GM18909 (cell line): ENCODE data around the gene NEGR1.
"Not testable (repeated sequence)": the region's sequence is repeated elsewhere in the genome, so short reads cannot be mapped to it uniquely, and the experiment has no call there.

ENCODE experiments used
- ATAC-seq: cut with Tn5 transposase; IDR thresholded peaks from one replicate; pipeline ENCODE4 v1.9.1; 2021; ENCODE audit warnings: mild to moderate bottlenecking; ENCODE audit not compliant: unreplicated experiment, poor library complexity

NEGR1 gene

DNA sequence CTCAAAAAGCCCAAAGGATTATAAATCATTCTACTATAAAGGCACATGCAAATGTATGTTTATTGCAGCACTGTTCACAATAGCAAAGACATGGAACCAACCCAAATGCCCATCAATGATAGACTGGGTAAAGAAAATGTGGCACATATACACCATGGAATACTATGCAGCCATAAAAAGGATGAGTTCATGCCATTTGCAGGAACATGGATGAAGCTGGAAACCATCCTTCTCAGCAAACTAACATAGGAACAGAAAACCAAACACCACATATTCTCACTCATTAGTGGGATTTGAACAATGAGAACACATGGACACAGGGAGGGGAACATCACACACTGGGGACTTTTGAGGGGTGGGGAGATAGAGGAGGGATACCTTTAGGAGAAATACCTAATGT, 46.4 kb downstream of the NEGR1 start:
- not testable (repeated sequence) for ATAC-seq

DNA sequence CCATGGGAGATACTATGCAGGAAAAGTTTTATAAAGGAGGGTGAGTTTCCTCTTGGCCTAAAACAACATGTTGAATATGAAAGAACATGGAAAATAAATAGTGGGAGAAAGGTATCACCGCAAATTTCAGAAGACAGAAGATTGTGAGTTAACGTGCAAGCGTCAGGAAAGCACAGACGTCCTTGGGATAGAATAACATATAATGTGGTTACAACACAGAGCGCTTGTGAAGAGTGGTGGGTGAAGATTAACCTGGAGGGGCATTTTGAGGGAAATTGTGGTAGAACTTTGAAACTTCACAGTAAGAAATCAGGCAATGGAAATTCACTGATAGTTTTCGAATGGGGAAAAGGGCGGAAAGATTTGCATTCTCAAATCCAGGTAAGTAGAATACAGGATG, 47.3 kb downstream of the NEGR1 start:
- ATAC-seq = no peak

DNA sequence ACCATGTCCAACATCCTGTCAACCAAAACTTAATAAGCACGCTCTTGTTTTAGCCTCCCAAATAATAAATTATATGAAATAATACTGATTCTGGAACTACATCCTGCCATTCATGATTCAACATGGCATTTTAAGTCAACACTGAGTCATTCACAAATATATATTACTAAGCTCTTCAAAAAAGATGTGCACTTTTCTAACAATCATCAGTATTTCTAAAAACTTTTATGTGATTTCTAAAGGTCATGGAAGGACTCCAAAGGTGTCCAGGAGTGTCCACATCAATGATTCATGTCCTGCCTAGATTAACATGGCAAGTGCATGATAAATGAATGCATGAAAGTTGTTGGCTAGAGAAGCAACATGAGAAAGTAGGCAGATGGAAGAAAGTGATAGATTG, 51.6 kb downstream of the NEGR1 start:
- no peak for ATAC-seq

- ATAC-seq = no peak
Measured at GRCh38 chr1:72229893-72230292, 52.4 kb downstream of the NEGR1 start.

- no peak for ATAC-seq
Measured at GRCh38 chr1:72227667-72228066, 54.7 kb downstream of the NEGR1 start.

DNA sequence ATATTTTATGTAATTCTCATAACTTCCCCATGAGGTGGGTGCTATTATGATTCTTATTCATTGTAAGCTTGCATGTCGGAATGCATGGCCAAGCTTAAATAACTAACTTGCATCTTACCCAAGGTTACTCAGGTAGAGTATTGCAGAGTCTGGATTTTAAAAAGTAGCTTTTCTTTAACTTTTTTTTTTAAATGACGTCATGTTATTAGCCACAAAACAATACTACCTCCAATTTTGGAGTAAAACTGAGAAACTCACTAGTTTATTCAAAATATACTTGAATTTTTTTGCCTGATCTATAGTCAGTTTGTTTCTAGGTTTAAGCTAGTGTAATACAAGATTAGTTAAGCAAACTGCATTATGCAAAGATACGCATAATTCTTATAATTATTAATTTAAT, 57.8 kb downstream of the NEGR1 start:
- ATAC-seq = no peak

GRCh38 chr1:72221811-72222210, 60.5 kb downstream of the NEGR1 start:
- ATAC-seq = no peak

DNA sequence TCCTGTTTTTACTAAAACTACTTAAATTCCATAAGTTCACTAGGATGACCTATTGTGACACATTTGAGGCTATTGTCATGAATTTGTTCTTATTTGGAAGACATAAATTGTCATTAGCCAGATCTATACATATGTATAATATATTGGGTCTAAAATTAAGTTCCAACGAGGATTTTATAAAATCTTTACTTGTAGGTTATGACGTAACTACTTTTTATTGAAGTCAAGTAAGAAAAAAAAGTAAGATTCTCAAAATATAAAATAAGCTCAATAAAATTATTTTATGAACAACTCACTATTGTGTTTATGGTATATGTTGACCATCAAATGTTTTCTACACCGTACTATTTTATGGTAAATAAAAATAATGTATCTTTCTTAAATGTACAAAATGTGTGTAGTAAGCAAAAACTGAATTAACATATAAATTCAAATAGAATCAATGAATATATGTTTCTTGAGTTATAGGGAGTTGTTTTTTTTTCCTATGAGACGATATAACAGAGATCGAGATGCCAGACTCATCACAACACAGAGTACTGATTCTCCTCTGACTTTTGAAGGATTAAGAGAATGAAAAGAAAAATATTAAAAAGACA, 64.1 kb downstream of the NEGR1 start:
- ATAC-seq = no peak

- ATAC-seq = no peak
Measured at GRCh38 chr1:72207059-72207458, 75.3 kb downstream of the NEGR1 start.

- ATAC-seq = no peak
Measured at GRCh38 chr1:72202761-72203160, 79.6 kb downstream of the NEGR1 start.

- no peak for ATAC-seq
Measured at GRCh38 chr1:72197786-72198185, 84.6 kb downstream of the NEGR1 start.

- ATAC-seq = no peak
Measured at GRCh38 chr1:72186733-72187307, 95.5 kb downstream of the NEGR1 start.

GRCh38 chr1:72184099-72184701, 98.1 kb downstream of the NEGR1 start:
- ATAC-seq = no peak

GRCh38 chr1:72182859-72183258, 99.5 kb downstream of the NEGR1 start:
- no peak for ATAC-seq

- no peak for ATAC-seq
Measured at GRCh38 chr1:72178266-72178665, 104.1 kb downstream of the NEGR1 start.

GRCh38 chr1:72177711-72178110, 104.6 kb downstream of the NEGR1 start:
- ATAC-seq = no peak

- ATAC-seq = no peak
Measured at GRCh38 chr1:72170246-72170645, 112.1 kb downstream of the NEGR1 start.

GRCh38 chr1:72166426-72166825, 115.9 kb downstream of the NEGR1 start:
- no peak for ATAC-seq

DNA sequence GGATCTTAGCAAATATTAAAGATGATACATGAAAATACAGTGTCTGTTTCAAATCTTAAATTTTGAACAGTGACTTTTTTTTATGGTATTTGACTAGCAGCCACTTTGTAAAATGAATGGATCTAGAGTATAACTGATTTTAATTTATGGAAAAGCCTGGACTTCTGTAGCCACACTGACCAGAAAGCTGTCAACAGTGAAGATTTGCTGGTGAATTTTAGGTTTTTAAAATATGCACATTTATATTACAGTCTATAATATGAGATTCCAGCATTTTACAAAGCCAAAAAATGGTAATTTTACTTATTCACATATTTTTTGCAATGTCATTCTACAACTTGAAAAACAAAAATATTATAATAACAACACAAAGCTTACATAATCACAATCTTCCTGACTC, 131.8 kb downstream of the NEGR1 start:
- no peak for ATAC-seq

- ATAC-seq = no peak
Measured at GRCh38 chr1:72141875-72142274, 140.5 kb downstream of the NEGR1 start.

DNA sequence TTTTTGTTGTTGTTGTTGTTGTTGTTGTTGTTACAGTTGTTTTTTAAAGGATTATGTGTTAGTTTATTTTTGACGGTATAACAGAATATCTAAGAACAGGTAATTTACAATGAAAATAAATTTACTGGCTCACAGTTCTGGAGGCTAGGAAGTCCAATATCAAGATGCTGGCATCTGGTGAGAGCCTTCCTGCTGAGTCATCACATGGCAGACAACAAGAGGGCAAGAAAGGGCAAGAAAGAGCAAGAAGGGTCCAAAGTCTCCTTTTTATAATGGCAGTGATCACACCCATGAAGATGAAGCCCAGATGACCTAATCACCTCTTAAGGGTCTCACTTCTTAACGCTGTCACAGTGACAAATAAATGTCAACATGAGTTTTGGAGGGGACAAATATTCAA, 142.1 kb downstream of the NEGR1 start:
- ATAC-seq = no peak

DNA sequence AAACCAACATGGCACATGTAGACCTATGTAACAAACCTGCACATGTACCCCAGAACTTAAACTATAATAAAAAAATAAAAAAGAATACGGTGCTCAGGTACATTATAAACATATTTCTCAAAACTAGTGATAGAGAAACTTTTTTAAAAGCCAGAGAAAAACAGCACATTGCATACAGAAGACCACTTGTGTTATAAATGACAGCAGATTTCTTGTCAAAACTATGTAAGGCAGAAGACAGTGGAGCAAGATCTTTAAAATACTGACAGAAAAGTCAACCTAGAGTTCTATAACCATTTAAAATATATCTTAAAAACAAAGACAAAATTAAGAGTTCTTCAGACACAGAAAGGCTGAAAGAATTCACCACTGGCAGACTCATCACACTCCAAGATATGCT, 144.7 kb downstream of the NEGR1 start:
- no peak for ATAC-seq
